K562 (cell line): ENCODE results near the gene AMZ1. TPM values are rescaled to one million over a fixed set of nuclear protein-coding genes. Genes with fewer than 3 reads are reported as not detected.
A peak's percentile ranks its signal among the peaks of the same experiment; 100 is the strongest.

ENCODE experiments used
- BRF1 ChIP-seq: IDR thresholded peaks from 3 replicates; pipeline ENCODE4 v1.6.1; 2011; ENCODE audit warnings: borderline replicate concordance, mild to moderate bottlenecking; ENCODE audit not compliant: insufficient read length; ENCODE audit errors: extremely low read depth
- DACH1 ChIP-seq: fragments of 450-650 bp; IDR thresholded peaks from 2 replicates; pipeline ENCODE4 v1.6.1; 2018; ENCODE audit not compliant: partially characterized antibody
- ESRRA ChIP-seq: fragments of 450-650 bp; IDR thresholded peaks from 2 replicates; pipeline ENCODE4 v1.6.1; 2014; ENCODE audit warnings: low read depth, mild to moderate bottlenecking, moderate library complexity, borderline replicate concordance
- GTF3C2 ChIP-seq: IDR thresholded peaks from 3 replicates; pipeline ENCODE4 v1.6.1; 2011; ENCODE audit warnings: borderline replicate concordance, mild to moderate bottlenecking, moderate library complexity; ENCODE audit not compliant: insufficient read length; ENCODE audit errors: extremely low read depth
- HMG20A ChIP-seq: fragments of 450-650 bp; formaldehyde crosslinking; conservative IDR thresholded peaks from 2 replicates; pipeline ENCODE4 v1.4.0; 2020; ENCODE audit warnings: mild to moderate bottlenecking, mixed read lengths
- HNRNPLL ChIP-seq: fragments of 200-400 bp; formaldehyde crosslinking; IDR thresholded peaks from 2 replicates; pipeline ENCODE4 v1.6.1; 2017; ENCODE audit warnings: low read length, low read depth, mild to moderate bottlenecking; ENCODE audit not compliant: poor library complexity, severe bottlenecking
- IRF2 ChIP-seq: sonication (generic); formaldehyde crosslinking; IDR thresholded peaks from 2 replicates; pipeline ENCODE4 v1.8.1; 2022; ENCODE audit warnings: mild to moderate bottlenecking, missing genetic modification reagents
- KLF6 ChIP-seq: fragments of 250-450 bp; sonication (Bioruptor Pico); IDR thresholded peaks from 2 replicates; pipeline ENCODE4 v1.4.0; 2020; ENCODE audit warnings: mild to moderate bottlenecking, moderate library complexity, borderline replicate concordance
- MCM5 ChIP-seq: fragments of 450-650 bp; IDR thresholded peaks from 2 replicates; pipeline ENCODE4 v1.6.1; 2016; ENCODE audit warnings: low read depth
- MEF2A ChIP-seq: IDR thresholded peaks from 2 replicates; pipeline ENCODE4 v1.6.1; 2011; ENCODE audit warnings: low read depth, mild to moderate bottlenecking, low read length, moderate library complexity; ENCODE audit not compliant: control insufficient read depth
- NBN ChIP-seq: fragments of 450-650 bp; IDR thresholded peaks from 2 replicates; pipeline ENCODE4 v1.6.1; 2016; ENCODE audit warnings: low read depth, mild to moderate bottlenecking
- RFX5 ChIP-seq: IDR thresholded peaks from 2 replicates; pipeline ENCODE4 v1.6.1; 2011; ENCODE audit warnings: low read depth, mild to moderate bottlenecking, improper control_type of control experiment, low read length
- SETDB1 ChIP-seq: IDR thresholded peaks from one replicate; pipeline ENCODE4 v1.6.1; 2012; ENCODE audit warnings: low read length, control low read depth, inconsistent platforms
- SIN3A ChIP-seq, 2 experiments: fragments of 150-350 bp in 1 of 2; IDR thresholded peaks; 2 replicates each; pipeline ENCODE4 v1.6.1; 2011 to 2016; ENCODE audit warnings: borderline replicate concordance in 2 of 2, low read depth in 2 of 2, low read length in 2 of 2, mild to moderate bottlenecking in 2 of 2, moderate library complexity in 2 of 2; ENCODE audit not compliant: control insufficient read depth in 1 of 2
- TFAP4 ChIP-seq: sonication (generic); formaldehyde crosslinking; IDR thresholded peaks from 2 replicates; pipeline ENCODE4 v1.8.0; 2022; ENCODE audit warnings: missing genetic modification reagents, mild to moderate bottlenecking, moderate library complexity, borderline replicate concordance
- ZHX1 ChIP-seq: fragments of 150-350 bp; conservative IDR thresholded peaks from 2 replicates; pipeline ENCODE4 v1.6.1; 2014; ENCODE audit warnings: low read length
- ZNF121 ChIP-seq: sonication (generic); formaldehyde crosslinking; conservative IDR thresholded peaks from 2 replicates; pipeline ENCODE4 v1.8.0; 2022; ENCODE audit warnings: missing genetic modification reagents
- polyA plus RNA-seq, 8 experiments: library from polyadenylated mRNA; depleted of rRNA in 4 of 8; stranded (reverse) in 5 of 8; unstranded in 3 of 8; fragments of >200 nt; fragmentation: Nextera tagmentation in 2 of 8; fragmentation: Illumina TruSeq in 1 of 8; extraction: Ambion mirVana in 2 of 8; extraction: Trizol in 1 of 8; gene quantifications; 2 replicates each; pipeline versions ENCODE4 v1.2.1 to v1.2.3, GENCODE V29; 2011 to 2014; ENCODE audit warnings: inconsistent platforms in 1 of 8, missing spikeins in 1 of 8
- total RNA-seq, 7 experiments: library from RNA; depleted of rRNA in 6 of 7; stranded (reverse); fragments of >200 nt in 6 of 7; fragmentation: Illumina TruSeq in 2 of 7; extraction: Trizol in 2 of 7; gene quantifications; 2 replicates each; pipeline versions ENCODE4 v1.2.1 to v1.2.3, GENCODE V29; 2011 to 2021; ENCODE audit warnings: low replicate concordance in 1 of 7
- TF ChIP-seq, protein P1 (sequence below): fragments of 450-650 bp; IDR thresholded peaks from 2 replicates; pipeline ENCODE4 v1.6.1; 2017; ENCODE audit warnings: antibody characterized with exemption

AMZ1 gene
- total and polyA plus RNA-seq, 9 of the 15 experiments (the other 6 are each of a cell fraction or from before 2014, with no cell fraction given): not detected

GRCh38 chr7:2757904-2758672 lies 70.1 kb downstream of the AMZ1 start (continued):
- peak; percentile 77 for TF ChIP-seq TFAP4 (CRISPR knock-in tag)
- TF ChIP-seq ZNF121 (CRISPR knock-in tag): no peak
- TF ChIP-seq ZHX1: 0 out of 2 replicates have a peak, but pooled peaks have one; percentile 13
- TF ChIP-seq, protein P1, sequence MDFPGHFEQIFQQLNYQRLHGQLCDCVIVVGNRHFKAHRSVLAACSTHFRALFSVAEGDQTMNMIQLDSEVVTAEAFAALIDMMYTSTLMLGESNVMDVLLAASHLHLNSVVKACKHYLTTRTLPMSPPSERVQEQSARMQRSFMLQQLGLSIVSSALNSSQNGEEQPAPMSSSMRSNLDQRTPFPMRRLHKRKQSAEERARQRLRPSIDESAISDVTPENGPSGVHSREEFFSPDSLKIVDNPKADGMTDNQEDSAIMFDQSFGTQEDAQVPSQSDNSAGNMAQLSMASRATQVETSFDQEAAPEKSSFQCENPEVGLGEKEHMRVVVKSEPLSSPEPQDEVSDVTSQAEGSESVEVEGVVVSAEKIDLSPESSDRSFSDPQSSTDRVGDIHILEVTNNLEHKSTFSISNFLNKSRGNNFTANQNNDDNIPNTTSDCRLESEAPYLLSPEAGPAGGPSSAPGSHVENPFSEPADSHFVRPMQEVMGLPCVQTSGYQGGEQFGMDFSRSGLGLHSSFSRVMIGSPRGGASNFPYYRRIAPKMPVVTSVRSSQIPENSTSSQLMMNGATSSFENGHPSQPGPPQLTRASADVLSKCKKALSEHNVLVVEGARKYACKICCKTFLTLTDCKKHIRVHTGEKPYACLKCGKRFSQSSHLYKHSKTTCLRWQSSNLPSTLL: no peak
- no peak for TF ChIP-seq HMG20A
- no peak for TF ChIP-seq GTF3C2
- no peak for TF ChIP-seq MCM5
- no peak for TF ChIP-seq SETDB1
- TF ChIP-seq RFX5: no peak
- TF ChIP-seq KLF6 (CRISPR knock-in tag): no peak
- TF ChIP-seq DACH1: peak; percentile 29
- peak; percentile 94 for TF ChIP-seq NBN
- no peak for TF ChIP-seq HNRNPLL
- TF ChIP-seq SIN3A (IDR thresholded peaks at IDR 0.05; ENCODE audit: borderline replicate concordance in 2 of 2, control insufficient read depth in 1 of 2, low read depth in 2 of 2, low read length in 2 of 2): 0 out of 4 replicates have a peak, but pooled peaks of 1 of the 2 experiments have one; percentile 34
- TF ChIP-seq ESRRA: peak; percentile 77
- no peak for TF ChIP-seq BRF1
- no peak for TF ChIP-seq IRF2
- TF ChIP-seq MEF2A: no peak
